Left kidney (tissue), 2 donors: ENCODE data around the gene CYP2C18. TPM values are rescaled to one million over a fixed set of nuclear protein-coding genes. Genes with fewer than 3 reads are reported as not detected.
"Not testable (repeated sequence)": the region's sequence is repeated elsewhere in the genome, so short reads cannot be mapped to it uniquely, and the experiment has no call there.

Source experiments
- DNase-seq: peaks from one replicate; pipeline ENCODE4 v3.0.0-alpha.2; 2013
- polyA plus RNA-seq: library from polyadenylated mRNA; unstranded; fragments of 120-200 nt; gene quantifications from one replicate; pipeline ENCODE4 v1.2.1, GENCODE V29; 2013; ENCODE audit not compliant: insufficient read length

The CYP2C18 gene
- polyA plus RNA-seq, 1 donor: 0.47 TPM

DNA sequence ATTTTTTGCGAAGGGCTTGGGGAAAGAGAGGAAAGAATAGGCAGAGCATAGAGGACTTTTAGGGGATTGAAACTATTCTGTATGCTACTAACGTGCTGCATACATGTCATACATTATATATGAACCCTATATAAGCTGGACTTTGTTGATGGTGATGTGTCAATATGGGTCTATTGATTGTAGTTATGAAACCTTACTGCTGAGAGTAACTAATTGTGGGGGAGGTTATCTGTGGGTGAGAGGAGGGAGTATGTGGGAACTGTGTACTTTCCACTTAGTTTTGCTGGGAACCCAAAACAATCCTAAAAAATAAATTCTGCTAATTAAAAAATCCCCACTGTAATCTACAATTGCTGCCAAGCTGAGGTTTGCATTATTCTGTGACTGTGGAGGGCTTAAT is 63.6 kb downstream of the CYP2C18 start:
- no peak for DNase-seq

- no peak for DNase-seq
Observed at GRCh38 chr10:94747838-94748237, 64.3 kb downstream of the CYP2C18 start.

DNA sequence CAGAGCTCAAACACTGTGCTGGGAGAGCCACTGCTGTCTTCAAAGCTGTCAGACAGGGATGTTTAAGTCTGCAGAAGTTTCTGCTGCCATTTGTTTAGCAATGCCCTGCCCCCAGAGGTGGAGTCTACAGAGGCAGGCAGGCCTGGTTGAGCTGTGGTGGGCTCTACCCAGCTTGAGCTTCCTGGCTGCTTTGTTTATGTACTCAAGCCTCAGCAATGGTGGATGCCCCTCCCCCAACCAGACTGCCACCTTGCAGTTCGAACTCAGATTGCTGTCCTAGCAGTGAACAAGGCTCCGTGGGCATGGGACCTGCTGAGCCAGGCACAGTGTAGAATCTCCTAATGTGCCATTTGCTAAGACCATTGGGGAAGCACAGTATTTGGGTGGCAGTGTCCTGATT is 74.4 kb downstream of the CYP2C18 start:
- DNase-seq: no peak

DNA sequence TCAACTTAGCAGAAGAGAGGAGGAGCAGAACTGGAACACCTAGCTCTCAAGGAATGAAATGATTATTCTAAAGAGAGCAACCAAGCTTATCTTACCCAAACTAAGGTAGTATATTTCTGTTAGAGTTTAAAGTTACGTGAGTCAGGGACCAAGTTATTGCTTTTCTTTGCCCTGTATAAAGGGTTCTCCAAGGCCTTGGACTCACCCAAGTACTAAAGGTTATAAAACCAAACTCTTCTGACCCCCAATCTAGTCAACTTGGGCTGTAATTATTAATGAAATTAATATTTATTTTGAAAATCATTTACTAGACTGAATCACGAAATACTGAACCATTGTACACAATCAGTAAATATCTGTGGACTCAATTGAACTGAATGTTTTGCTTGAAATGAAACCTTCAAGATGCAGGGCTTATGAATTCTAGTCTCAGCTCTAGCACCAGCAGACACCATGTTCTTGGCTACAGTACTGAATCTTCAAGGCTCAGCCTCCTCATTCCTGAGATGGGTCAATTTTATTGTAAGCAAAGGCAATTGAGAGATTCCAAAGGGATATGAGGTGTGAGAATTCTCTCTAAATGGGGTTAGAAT is 77.2 kb downstream of the CYP2C18 start:
- no peak for DNase-seq

GRCh38 chr10:94762393-94762792 is 78.9 kb downstream of the CYP2C18 start, which contains the start of gene CYP2C19:
Gene CYP2C19, plus strand, starts transcription at chr10:94762681. Its CDS starts 25 bp downstream, at chr10:94762706.
- DNase-seq: no peak

DNA sequence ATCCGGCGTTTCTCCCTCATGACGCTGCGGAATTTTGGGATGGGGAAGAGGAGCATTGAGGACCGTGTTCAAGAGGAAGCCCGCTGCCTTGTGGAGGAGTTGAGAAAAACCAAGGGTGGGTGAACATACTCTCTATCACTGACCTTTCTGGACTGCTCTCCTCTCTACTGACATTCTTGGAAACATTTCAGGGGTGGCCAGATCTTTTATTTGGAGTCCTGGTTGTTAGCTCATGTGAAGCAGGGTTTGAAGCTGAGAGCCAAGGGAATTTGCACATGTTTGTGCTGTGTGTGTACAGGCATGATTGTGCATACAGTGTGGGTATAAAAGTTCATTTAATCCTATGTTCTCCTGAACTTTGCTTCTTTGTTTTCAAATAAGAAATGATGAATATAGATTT is 91.9 kb downstream of the CYP2C18 start:
- not testable (repeated sequence) for DNase-seq

GRCh38 chr10:94777886-94778458 is 94.4 kb downstream of the CYP2C18 start:
- no peak for DNase-seq

- no peak for DNase-seq
Observed at GRCh38 chr10:94780844-94781243, 97.3 kb downstream of the CYP2C18 start.

DNA sequence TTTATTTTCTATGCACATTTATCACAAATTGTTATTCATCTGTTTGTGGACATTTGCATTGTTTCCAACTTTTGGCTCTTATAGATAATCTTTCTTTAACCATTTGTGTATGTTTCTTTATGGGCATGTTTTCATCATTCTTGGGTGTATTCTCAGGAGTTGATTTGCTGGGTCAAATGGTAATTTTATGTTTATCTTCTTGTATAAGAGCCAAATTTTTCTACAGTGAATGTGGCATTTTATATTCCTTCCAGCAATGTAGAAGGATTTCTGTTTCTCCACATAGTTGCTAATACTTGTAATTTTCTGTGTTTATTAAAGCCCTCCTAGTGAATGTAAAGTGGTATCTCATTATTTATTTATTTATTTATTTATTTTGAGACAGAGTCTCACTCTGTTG is 100.7 kb downstream of the CYP2C18 start:
- DNase-seq: no peak

GRCh38 chr10:94785211-94785610 is 101.7 kb downstream of the CYP2C18 start:
- no peak for DNase-seq

Other genes with a start within 250 kb of the CYP2C18 start
- 63.7 TPM for gene HELLS, start 137.9 kb upstream of the CYP2C18 start, polyA plus RNA-seq
- 0.12 TPM for gene CYP2C19, start 79.0 kb downstream of the CYP2C18 start, polyA plus RNA-seq